ENCODE results near the gene ROBO3.

ROBO3 gene

DNA sequence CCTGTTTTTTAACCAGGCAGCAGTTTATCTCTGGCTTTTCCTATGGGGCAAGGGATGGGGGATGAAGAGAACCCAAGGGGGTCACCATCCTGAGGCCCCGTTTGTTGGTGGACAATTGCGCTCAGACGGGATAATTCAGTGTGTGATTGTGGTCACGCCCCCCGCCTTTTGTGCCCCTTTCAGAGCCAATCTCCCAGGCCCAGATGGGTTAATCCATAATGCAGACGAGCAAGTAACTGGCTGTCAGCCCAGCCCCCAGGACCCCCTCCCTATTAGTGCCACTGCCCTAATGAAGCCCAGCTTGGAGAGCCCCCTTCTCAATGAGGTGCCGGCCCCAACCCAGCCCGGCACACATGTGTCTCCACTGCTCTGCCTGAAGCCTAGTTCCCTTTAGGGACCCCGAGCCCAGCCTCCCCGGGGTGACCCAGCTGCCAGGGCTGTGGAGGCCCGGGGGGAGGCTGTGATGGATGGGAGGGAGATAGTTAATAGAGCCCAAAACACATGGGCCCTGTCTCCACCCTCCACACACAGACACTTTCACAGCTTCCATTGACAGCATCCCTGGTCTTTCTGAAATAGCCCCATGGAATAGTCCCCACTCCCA is 19.1 kb upstream of the ROBO3 start:
- DNase-seq, result no peak

DNA sequence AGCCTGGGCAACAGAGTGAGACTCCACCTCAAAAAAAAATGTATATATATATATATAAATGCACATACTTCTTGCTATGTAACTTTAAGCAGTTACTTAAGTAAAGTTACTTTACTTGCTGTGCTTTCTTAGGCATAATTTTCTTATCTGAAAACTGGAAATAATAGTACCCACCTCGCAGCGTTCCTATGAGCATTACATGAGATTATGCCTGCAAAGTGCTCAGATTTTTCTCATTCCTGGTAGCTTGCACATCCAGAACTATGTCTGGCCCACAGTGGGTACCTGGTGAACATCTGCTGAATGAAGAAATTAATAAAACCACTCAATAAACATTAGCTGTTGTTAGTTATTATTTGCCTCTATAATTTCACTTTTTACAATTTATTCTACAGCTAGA is 6.1 kb upstream of the ROBO3 start:
- DNase-seq, result no peak

DNA sequence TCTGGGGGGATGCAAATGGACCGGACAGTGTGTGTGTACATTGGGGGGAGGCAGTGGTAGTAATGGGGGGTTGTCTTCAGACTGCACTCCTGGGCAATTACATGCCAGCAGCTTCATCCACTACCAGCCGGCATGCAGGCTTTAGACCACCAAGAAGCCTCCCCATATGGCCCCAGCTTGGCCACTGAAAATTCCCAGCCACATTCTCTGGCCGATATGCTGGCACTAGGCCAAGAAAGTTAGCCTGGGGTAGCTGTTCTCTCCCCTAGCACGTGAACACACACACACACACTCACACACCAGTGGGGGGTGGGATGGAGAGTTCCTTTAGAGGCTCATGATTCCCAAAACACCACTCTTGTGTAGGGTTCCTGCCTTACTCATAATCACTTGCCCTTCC is 3.6 kb upstream of the ROBO3 start:
- DNase-seq, result no peak

DNA sequence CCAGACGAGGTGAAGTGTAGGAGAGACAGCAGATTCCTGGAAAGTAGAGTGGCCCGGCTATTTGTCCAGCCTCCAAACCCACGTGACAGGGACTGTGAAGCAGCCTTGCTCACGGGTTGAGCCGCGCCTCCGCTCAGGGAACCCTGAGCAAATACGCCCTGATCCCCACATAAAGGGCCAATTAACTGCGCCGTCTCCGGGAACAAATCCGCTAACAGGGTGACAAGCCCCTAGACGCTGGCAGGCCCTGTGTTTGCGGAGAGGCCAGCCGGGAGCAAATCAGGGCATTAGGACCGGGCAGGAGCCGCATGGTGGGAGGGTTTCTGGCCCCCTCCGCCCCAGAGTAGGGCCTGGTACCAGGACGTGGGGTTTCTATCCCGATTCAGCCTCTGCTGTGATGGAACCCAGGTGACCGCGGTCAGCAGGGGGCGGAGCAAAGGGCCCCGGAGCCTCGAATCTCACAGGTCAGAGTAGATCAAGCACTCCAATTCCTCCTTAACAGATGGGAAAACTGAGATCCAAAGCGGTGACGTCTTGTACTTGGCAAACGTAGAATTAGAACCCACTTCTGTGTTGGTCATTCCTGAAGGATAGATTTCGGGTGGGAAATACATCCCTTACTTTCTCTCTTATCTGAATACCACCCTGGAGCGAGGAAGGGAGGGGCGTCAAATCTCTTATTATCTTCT is 2.0 kb upstream of the ROBO3 start:
- no peak for DNase-seq

DNA sequence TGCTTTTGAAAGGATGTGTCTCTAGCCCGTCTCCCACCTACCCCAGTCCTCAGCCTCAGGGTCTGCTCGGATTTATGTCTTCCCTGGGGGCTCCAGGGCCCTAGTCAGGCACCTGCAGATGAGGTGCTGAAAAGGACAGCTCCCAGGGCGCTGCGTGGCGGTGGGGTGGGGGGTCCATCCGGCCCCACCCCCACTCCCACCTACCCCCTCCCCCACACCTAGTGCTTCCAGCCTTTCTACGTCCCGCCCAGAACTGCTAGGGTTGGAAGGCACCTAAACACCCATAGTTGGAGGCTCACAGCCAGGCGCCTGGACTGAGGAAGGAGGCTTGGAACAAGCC is 1.4 kb upstream of the ROBO3 start:
- no peak for DNase-seq

DNA sequence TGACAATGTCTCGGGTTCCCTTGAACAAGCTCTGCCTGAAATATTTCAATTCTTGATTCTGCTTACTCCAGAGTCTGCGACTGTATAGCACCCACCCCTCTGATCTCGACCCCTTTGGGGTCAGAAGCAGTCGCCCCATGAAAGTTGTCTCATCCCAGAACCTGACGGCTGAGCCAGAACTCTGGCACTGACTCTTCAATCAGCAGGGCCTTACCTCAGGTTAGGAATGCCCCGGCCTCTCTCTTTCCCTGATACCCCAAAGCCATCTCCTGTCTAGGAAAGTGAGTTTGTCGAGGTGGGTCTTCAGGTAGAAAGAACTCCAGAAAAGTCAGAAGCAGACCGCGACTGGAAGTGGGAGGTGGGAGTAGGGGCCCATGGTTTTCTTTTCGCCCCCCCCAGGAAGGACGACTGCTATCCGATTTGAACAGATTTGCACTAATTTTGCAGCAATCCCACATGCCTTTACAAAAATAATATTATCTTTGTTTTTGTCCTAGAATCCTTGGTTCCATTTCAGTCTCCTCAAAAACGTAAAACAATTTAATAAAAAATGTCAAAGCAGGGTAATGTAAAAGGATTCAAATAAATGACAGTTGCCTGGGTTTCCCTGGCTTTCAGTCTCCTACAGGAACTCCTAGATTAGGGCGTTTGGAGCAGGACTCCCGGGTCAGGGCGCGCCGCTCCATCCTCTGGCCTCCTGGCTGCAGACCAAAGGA is 898 bp upstream of the ROBO3 start:
- DNase-seq, result no peak

DNA sequence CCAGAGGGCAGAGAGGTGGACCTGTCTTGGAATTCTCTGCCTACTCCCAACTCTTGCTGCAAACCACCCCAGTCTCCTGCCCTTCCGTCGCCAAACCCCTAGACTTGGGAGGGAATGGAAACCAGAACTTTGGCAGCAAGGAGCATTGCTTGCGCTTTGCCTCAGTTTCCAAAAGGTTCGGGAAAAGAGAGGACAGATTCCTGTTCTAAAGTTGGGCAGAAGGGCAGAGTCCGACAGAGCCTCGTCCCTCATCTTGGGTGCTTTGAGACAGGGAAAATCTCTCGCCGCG is 396 bp upstream of the ROBO3 start:
- no peak for DNase-seq

DNA sequence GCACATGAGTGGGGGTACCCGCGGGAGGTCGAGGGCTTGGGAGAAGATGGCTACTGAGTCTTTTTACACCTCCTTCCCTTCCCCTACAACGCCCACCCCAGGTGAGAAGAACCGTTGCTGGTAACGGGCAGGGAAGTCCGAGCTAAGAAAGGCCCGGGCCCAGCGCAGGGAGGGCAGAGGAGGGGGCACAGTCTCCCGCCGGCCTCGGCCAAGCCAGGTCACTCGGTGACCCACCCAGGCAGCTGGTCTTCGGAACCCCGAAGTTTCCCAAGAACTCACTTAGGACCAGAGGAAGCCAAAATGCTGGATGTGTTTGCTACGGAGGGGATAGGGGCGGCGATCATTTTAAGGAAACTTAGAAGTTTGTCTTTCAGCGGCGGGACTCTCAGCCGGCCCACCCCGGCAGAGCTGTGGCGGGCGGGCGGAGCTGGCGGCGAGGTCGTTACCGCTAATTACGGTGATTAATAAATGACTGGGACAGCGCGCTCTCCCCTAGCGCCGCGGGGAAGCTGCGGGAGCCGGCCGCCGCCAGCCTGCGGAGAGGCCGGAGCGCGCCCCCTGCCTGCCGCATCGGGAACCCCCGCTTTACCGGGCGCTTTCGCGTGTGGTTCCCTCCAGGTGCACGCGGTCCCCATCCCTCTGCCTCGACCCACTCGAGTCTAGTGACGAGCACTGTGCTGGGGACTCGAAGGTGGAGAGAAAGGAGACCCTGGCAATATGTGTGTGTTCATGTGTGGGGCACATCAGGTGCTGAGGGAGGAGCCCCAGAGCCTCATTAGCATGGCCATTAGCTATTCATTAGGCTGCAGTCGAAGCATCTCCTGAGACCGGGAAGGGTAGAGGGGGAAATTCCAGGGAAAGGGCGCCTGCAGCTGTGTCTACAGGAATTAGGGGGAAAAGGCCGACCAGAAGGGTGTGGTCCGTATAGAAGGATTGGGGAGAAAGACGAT is 945 bp downstream of the ROBO3 start:
- peak; percentile 47 for DNase-seq

DNA sequence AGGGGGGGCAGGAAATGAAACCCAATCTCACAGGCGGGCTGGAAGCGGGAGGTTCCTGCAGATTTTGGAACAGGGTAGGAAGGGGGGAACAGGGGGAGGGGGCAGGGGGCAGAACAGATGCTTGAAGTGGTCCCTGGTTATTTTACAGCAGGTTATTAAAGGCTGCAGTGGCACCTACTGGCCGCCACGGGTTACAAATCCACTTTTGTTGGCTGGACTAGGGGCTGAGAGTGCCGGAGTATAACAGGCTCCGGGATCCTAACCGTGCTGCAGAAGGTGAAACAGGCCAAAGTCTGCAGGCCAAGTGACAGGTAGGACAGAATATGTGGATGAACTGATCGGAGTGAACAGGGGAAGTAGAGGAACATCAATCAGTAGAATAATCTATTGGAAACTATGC is 2.5 kb downstream of the ROBO3 start:
- peak; percentile 18 for DNase-seq

DNA sequence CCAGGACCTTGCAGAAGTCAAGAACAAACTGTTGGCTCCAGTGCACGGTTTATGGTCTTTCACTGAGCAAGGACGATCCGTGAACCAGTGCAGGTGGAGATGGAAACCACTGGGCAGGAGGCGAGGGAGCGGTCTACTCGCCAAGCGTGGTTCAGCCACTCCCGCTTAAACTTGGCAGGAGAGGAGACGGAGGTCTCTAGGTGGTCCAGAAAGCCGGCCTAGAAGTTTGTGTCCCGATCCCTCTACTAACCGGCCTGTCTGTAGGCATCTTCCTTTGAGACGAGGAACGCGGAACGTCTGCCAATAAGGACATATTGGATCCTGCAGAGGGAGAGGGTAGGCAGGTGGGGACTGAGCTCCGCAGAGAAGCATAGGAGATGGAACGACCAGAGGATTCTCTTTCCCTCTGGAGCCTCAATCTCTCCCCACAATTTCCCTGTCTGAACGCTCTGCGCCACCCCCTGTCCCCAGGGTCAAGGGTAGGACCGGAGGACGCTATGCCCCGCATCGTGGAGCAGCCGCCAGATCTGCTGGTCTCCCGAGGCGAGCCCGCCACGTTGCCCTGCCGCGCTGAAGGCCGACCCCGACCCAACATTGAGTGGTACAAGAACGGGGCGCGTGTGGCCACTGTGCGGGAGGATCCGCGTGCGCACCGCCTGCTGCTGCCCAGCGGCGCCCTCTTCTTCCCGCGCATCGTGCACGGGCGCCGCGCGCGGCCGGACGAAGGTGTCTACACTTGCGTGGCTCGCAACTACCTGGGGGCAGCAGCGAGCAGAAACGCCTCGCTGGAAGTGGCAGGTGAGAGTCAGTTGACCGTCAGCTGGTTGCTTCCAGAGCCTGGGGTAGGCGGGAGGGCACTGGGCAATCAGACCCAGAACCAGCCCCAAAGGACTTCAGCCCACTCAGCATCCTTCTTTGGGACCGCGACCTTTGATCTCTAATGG is 3.4 kb downstream of the ROBO3 start:
- no peak for DNase-seq

DNA sequence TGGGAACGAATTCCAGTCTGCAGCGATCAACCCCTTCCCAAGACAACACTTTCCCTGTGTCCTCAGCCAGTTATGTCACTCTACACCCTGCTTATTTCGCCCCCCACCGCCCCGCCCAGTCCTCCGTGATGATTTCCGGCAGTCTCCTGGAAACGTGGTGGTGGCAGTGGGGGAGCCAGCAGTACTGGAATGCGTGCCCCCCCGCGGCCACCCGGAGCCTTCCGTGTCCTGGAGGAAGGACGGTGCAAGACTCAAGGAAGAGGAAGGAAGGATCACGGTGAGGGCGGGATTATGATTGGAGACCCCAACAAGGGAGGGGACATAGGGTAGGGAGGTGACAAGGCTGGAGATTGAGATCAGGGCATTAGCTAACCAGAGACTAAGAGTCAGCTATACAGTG is 4.1 kb downstream of the ROBO3 start:
- DNase-seq, result no peak

DNA sequence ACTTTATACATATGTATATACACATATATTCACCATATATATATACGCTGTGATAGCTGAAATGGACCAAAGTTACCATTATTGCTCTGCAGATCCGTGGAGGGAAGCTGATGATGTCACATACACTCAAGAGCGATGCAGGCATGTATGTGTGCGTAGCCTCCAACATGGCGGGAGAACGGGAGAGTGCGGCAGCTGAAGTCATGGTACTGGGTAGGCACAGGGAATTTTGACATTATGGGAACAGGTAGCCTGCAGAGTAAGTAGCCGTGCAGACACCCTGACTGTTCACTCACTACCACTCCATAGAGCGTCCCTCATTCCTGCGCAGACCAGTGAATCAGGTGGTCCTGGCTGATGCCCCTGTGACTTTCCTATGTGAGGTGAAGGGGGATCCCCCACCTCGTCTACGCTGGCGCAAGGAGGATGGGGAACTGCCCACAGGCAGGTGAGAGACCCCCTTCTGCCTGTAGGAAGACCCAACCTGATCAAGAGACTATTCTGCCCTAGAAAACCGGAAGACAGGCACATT is 4.7 kb downstream of the ROBO3 start:
- no peak for DNase-seq

DNA sequence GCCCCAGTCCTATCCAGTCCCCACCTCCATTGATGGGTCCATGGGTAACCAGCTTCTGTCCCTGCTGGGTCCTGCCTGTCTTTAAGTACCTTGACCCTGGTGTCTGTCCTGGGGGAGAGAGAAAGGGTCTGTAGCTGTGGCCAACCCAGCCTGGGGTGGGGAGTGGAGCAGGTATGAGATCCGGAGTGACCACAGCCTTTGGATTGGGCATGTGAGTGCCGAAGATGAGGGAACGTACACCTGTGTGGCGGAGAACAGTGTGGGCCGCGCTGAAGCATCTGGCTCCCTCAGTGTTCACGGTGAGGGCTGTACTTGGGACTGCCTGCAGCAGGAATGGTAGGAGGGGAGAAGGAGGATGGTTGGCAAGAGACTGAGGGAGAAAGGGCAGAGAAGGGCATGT is 5.2 kb downstream of the ROBO3 start:
- DNase-seq, result no peak

DNA sequence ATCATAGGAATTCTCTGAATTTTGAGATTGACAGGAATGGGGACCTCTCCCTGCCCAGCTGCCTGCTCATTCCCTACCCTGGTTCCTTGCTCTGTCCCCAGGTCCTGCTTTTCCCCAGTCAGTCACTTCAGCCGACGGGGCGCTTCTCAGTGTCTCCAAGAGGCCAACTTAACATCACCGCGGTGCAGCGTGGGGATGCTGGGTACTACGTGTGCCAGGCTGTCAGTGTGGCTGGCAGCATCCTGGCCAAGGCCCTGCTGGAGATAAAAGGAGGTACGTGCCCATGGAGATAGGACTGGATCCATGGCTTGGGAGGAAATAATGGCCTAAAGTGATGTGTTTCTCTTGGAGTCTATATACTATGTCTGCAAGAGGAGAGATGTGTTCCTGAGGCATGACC is 7.0 kb downstream of the ROBO3 start:
- DNase-seq, result no peak

DNA sequence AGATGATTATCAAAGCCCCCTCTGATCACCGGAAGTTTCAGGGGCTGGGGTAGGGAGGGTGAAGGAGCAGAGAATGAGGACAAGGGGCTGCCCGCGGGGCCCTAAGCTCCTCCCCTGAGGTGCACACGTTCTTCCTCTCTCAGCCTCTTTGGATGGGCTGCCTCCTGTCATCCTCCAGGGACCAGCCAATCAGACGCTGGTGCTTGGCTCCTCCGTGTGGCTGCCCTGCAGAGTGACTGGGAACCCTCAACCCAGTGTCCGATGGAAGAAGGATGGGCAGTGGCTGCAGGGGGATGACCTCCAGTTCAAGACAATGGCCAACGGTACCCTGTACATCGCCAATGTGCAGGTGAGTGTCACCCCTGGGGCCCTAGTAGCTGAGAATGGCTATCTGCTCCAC is 7.5 kb downstream of the ROBO3 start:
- no peak for DNase-seq

DNA sequence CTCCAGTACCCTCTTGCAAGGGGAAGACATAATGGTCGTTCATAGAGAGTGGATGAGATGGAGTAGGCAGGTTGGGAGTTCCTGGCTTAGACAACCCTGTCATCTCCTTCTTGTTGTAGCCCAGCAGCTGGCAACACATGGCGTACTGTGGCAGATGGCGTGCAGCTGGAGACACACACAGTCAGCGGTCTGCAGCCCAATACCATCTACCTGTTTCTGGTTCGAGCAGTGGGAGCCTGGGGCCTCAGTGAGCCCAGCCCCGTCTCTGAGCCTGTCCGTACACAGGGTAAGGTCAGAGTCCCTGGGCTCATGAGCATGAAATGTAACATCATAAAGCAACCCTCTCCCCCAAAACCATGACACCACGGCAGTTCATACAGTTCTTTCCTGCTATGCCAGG is 8.7 kb downstream of the ROBO3 start:
- no peak for DNase-seq

DNA sequence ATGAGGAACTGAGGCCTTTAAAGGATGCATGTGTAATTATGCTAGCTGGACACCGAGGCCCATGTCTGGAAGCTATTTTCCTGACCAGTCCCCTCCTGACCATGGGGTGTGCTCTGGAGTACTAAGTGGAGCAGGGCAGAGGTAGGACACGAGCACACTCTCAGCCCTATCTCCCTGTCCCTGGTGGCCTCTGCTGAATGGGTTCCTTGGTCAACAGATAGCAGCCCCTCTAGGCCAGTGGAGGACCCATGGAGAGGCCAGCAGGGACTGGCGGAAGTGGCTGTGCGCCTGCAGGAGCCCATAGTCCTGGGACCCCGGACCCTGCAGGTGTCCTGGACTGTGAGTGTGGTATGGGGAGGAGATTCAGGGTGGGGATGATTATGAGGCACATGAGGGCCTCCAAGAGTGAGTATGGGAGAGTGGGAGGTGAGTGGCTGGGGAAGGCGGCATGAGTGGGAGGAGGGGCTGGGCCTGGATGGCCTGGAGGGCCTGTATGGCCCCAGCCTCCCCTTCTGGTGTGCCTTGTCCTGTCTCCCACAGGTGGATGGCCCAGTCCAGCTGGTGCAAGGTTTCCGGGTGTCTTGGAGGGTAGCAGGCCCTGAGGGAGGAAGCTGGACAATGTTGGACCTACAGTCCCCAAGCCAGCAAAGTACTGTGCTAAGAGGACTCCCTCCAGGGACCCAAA is 9.5 kb downstream of the ROBO3 start:
- DNase-seq, result no peak

DNA sequence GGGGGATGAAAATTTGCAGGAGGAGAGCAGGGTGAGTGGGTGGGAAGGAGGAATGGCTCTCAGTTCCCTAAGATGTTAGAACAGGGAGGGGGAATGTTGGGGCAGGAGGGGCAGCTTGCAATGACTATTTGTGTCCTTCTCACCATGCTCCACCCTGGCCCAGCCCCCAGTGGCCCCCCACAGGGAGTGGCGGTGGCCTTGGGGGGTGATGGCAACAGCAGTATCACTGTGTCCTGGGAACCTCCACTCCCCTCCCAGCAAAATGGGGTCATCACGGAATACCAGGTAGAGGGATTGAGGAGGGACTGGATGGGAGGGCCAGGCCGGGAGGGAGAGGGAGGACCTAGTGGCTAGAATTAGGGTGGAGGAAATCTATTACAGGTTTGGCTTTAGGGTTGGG is 10.2 kb downstream of the ROBO3 start:
- no peak for DNase-seq

DNA sequence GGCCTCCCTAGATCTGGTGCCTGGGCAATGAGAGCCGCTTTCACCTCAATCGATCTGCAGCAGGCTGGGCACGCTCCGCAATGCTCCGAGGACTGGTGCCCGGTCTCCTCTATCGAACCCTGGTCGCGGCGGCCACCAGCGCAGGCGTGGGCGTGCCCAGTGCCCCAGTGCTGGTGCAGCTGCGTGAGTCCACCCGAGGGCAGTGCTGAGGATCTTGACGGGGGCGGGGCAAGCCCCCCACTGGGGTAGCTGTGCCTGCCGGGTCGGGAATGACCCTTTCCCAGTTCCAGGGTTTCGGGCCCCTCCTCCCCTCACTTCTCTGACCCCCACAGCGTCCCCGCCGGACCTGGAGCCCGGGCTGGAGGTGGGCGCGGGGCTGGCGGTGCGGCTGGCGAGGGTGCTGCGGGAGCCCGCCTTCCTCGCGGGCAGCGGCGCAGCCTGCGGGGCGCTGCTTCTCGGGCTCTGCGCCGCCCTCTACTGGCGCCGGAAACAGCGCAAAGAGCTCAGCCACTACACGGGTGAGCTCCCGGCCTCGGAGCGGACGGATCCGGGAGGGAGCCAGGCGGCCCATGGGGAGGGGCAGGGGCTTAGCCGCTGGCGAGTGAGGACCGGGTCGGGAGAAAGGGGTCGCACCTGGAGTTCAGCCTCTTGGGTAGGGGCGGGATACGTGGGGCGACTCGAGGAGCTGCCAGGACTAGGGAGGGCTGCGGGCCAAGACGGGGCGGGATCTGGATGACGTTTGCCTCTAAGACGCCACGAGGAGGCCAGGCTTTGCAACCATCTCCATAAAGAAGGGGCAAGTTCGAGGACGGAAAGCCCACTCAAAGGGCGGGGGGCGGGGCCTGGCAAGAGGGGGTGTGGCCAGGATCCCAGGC is 10.9 kb downstream of the ROBO3 start:
- peak; percentile 82 for DNase-seq

DNA sequence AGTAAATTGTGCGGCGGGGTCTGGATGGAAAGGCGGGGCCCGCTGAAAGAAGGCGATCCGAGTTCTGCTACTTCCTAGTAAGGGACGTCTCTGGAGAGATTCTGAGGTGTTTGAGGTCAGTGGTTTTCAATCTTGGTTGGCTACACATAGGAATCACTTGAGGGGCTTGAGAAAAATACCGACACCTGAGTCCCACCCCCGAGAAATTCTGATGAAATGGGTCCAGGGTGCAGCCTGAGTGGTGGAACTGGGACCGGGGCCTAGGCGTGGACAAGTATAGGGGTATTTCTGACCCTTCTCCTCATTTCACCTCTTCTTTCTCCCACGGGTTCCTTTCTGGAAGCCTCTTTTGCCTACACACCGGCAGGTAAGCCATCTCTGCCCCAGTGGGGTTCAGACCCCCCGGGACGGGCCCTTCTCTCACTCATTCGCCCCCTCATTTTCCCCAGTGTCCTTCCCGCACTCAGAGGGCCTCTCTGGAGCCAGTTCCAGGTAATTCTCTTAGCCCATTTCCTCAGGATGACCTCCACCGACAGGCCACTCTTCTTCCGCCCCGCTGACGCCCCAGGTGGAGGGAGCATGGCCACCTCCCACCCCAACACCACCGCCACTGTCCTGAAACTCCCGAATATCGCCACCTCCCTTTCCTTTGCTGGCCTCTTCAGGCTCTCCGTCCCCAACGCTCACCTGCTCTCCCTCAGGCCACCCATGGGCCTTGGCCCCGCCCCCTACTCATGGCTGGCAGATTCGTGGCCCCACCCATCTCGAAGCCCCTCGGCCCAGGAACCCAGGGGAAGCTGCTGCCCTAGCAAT is 11.8 kb downstream of the ROBO3 start:
- DNase-seq, result no peak
